Measurements from ENCODE around the gene APP.

APP gene

DNA sequence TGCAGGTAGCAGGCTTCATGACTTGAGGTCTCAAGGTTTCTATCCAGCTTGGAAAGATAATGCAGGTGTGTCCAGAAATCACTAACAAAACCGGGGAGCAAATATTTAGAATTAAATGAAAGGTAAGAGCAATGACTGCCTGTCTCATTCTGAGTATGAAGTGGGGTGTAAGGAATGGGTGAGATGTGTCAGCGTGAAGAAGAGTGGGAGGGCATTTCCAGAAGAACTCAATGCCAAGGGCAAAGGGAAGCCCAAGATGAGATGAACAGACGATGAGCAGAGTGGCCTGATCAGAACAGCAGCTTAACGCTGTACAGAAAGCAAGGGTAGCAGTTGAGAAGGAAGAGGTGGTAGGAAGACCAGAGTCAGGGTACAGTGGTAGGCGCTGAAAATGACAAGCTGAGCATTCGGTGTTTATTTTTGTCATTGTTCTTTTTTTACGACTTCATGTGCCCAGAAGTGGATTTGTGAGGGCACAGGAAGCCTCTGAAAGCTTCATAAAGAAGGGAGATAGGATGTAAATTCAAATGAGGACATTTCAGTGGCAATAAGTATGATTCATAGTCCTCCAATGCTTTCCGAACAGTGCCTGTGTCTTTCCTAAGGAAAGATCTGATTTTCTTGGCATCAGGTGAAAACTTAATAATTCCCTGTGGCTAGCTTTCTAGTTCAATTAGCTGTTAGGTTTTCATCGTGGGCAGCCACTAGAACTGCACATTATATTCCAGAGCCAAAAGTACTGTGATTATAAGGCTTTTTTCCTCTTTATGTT lies 190.5 kb downstream of the APP start:
- DNase-seq (ENCODE audit: low read depth): no peak

DNA sequence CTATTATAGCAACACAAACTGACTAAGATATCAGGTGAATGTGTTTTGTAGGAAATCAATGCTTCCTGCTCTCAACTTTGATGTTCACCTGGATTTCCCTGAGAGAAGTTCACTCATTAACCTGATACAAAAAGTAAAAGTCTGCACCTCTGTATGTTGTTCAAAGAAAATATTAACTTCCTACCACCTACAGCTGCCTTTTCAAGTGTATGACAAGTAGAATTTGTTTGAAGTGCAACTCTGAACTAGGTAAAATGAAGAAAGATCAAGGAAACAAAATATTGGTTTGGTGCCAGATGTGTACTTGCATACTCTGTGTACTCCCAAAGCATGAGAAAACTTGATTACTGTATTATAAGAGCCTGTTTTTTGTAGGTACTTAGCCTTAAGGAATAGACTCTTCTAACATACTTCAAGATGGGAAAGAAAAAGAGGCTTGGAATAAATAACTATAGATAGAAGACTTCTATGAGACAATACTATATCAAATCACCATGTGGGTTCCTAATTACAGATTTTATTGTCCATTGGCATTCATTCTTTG lies 193.4 kb downstream of the APP start:
- DNase-seq (ENCODE audit: low read depth): no peak

DNA sequence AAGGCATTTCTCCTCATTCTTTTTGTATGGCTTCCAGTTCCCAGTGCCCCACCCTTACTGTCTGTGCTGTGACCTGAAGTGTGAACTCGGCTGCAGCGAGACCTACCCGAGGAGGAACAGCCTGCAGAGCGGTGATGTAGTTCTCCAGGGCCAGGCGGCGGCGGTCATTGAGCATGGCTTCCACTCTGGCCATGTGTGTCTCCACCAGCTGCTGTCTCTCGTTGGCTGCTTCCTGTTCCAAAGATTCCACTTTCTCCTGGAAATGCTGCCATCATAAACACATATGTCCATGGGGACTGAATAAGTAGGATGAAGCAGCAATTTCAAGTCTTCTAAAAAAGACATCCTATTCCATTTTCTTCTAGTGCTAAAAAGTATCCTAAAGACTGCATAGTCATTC lies 195.6 kb downstream of the APP start:
- DNase-seq (ENCODE audit: low read depth): no peak

DNA sequence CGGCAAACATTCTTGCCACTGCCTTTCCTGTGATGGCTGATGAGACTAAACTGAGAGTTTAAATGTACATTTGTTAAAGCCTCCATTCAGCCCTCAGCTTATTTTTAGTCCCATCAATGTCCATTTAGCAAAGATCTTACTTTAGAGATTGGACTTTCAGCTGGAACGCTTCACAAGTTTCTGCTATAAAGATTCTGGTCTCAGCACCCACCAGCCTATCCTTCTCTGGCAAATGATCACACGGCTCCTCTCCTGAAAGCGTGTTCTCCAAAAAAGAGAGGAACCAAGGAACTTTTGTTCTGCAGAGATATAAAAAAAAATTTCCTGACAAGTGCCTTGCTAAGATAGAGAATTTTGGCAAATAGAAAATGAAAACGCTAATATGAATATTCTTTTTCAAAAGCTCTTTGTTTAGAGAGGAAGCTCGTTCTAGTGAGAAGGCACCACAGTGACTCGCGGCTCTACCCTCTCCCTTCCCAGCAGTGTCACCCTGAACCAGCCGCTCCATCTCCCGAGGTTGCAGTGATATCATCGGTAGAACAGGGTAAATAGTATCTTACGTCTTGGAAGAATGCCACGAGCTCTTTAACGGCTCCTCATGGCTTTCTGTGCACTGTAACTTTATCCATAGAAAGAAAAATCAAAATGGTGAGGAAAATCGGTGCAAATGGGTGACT lies 200.2 kb downstream of the APP start:
- no peak for DNase-seq (ENCODE audit: low read depth)

DNA sequence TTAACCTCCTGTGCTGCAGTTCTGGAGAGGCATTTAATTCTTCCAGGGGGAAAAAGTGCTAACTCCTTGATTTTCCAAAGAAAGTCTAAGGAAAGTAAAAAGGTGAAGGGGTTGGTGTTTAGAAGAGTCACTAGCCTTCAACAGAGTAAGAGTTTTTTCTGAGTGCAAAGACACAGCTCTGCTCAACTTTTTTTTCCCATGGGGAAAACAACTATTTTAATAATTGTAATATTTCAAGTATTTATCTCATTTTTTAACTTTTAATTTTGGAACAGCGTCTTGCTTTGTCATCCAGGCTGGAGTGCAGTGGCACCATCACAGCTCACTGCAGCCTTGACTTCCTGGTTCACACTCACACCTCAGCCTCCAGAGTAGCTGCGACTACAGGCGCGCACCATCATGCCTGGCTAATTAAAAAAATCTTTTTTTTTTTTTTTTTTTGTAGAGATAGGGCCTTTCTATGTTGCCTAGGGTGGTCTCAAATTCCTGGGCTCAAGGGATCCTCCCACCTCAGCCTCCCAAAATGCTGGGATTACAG lies 202.6 kb downstream of the APP start:
- no peak for DNase-seq (ENCODE audit: low read depth)

DNA sequence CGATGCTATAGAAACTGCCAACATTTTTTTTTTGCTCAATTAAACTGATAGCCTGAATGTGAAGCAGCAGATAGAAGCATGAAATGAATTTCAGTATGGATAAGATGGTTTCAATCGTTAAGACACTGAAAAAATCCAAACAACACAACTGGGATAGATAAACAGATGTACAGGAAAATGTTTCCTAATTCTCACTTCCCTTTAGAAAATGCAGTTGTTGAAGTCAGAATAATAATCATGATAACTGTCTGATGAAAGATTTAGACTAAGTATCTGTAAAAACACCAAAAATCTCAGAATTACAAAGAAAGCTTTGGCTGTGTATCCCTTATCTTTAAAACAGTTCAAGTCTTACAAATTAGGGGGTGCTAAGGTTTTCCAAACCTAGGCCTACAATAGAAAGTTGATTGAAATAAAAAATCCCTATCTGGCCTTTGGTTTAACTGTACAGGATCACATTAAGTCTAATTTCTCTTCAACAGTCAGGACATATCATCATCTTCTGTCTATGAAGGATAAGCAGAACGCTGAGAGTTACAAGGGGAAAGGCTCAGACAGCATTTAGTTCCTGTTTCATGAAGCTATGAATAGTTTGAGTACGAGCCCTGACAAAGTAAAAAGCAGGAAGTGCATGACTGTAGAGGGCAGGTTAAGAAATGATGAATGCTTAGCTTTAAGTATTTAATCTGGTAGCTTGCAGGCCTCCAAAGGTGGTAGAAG lies 203.2 kb downstream of the APP start:
- no peak for DNase-seq (ENCODE audit: low read depth)

DNA sequence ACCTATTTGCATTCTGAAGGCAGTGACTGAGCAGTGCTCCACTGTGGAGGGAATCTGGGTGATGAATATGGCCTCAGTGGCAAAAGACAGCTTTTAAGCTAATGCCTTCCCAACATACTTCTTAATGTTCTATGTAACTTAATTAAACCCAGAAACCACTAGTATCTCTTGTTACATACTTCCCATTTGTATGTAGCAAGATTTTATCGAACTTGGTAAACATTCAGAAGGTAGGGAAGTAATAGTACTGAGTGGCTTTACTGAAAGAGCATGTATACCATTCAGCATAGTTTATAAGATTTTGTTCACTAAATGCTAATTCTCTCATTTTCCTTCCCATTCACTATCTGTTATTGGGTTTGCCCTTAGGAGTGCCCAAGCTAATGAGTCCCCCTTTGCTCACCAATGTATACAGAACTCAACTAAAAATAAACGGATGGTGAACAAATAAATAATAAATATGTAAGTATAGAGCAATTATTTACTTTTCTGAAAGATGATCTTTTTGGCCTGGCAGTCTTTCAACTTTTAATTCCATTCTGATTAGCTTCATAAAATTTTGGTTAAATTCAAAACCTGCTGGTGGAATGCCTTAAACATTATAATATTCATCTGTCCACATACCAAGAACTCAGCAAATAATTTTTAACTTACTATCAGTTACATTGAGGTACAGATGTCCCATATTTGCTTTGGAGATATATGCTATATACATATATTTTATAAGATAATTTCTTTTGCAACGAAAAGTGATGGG lies 204.4 kb downstream of the APP start:
- no peak for DNase-seq (ENCODE audit: low read depth)

DNA sequence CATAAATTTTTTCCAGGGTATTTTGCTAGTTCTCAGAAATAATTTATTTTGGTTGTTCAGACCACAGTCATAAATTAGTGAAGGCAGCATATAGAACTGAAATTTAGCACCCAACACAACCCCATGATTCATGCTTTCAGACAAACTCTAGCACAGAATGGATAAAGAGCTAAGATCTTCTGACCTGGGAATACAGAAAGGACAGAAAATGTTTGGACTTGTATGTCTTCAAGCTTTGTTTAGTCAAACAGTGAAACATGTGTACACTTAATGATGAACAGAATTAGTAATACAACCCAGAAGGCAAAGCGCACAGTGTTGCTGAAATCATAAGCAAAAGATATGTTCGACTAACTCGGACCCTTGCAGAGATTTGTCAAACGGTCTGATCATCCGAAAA lies 205.6 kb downstream of the APP start:
- DNase-seq (ENCODE audit: low read depth): no peak

DNA sequence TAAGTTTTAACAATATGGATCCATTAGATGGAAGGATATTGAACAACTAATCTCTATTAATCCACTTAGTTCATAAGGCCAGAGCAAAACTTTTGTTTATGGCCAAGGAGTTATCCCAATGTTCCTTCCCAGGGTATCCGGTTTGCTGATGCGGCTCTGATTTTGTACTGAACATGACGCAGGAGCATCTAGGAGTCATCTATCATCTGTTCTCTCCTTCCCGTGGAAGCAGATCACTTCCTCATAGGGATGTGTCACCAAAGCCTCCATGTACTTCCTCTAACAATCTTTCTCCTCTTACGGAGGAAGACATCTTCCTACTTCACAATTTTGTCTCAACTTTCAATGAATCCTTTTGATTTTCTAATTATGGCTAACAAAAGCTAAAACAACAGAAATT lies 206.6 kb downstream of the APP start:
- no peak for DNase-seq (ENCODE audit: low read depth)

DNA sequence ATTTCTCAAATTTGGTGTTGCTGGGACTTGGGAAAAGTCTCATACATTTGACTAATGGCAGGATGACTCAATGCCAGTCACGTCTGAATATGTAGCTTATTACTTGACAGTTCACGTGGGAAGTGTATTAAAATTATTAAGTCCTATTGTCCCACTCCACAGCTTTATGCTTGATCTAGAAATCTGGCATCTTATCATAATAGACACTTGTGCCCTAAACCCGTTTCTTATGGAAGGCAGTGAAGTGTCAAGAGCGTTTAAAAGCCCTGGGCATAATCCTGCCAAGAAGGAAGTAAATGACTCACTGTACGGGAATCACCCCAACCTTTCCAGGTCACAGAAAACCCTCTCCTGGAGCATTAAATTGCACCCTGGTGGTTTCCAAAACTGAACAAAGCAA lies 207.4 kb downstream of the APP start:
- DNase-seq (ENCODE audit: low read depth): no peak

DNA sequence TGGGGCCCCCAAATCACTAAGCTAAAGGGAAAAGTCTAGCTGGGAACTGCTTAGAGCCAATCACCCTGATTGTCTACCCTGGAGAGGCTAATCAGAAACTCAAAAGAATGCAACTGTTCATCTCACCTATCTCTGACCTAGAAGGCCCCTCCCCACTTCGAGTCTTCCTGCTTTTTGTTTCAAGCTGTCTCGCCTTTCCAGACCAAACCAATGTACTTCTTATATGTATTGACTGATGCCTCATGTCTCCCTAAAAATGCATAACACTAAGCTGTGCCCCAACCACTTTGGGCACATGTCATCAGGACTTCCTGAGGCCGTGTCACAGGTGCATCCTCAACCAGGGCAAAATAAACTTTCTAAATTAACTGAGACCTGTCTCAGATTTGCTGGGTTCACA lies 209.5 kb downstream of the APP start:
- DNase-seq (ENCODE audit: low read depth): no peak

DNA sequence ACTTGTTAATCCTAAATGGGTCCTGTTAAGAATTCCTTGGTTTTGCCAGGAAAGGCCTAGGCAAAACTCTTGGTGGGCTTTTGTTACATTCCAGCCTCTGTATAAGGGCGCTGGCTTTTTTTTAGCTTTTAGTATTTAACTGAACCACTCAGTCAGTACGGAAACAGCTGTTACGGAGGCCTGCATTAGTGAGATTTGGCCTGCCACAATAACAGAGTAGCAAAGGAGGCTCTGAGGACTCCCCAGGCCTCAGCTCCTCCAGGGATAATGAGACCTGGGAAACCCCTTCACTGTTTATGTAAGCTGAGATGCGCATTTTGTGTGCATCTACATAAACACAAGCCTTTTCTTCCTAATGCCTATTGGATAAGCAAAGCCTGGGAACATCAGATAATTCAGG lies 210.2 kb downstream of the APP start:
- DNase-seq (ENCODE audit: low read depth): no peak

DNA sequence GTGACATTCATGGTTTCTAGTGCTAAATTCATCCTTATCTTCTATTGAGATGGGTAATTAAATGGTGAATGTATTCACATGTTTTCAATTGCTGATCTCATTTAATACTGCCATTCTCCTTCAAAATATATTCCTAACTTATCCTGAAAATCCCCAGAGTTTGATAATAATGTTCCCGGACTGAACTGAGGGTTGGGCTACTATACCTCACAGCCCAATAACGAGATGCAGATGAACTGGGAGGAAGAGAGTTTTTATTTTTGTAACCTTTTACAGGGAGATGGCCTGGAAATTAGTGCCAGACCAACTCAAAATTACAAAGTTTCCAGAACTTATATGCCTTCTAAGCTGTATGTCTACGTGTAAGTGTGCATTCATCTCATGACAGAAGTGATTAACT lies 210.8 kb downstream of the APP start:
- no peak for DNase-seq (ENCODE audit: low read depth)

DNA sequence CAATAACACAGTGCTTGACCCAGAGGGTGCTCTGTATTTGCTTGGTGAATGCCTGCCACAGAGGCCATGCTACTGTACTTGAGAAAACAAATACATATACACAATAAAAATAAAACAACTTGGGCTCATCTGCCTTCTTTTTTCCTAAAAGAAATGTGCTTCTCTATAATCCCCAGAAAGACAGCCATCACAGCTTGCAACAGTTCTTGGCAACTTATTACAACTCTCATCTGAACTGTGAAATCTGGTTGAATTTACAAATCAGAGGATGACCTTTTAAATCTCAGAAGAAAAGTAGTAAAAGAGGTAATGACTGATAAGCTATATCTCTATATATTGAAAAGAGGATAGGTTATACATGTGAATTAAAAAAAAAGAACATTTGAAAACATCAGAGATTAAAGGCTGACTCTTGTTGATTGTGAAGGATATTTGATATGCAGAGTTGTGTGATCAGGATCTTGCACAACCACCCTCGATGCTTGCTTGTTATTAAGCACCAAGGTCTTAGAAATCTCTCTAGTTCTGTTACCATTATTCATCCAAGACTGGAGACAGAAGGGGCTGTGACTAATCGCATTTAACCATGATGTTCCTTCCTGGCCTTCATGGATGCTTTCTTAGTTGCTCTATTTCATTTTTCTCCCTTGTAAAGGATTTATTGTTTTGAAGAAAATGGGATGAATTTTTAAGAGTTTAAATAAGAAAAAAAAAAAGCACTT lies 213.4 kb downstream of the APP start:
- no peak for DNase-seq (ENCODE audit: low read depth)

DNA sequence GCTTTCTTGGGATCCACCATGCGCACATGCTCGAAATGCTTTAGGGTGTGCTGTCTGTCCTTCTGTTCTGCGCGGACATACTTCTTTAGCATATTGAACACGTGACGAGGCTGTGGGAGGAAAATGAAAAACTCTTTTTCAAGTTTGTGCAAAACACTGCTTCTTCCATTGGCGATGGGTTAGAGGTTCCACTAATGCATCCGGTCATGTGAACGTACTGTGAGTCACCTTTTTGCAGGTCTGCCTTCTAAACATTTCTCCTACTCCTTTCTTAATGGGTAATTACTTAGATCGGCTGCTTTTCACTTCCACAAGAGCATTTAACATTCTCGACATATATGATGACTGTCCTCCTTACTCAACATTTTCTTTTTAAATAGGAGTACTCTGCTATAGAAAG lies 214.9 kb downstream of the APP start:
- no peak for DNase-seq (ENCODE audit: low read depth)

DNA sequence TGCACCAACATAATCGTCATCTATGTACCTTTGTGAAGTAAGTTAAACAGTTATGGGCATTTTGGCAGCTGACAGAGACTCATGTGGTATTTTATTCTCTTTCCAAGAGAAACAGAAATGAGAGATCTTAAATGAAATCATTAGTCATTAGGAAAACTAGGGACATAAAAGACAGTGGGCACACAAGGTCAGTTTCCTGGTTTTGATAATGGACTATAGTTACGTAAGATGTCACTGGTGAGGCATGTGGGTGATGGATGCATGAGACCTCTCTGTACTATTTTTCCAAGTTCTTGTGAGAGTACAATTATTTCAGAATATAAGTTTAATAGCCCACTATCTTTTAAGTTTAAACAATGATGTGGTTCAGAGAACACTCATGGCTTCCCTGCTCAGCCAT lies 216.9 kb downstream of the APP start:
- DNase-seq (ENCODE audit: low read depth): no peak

DNA sequence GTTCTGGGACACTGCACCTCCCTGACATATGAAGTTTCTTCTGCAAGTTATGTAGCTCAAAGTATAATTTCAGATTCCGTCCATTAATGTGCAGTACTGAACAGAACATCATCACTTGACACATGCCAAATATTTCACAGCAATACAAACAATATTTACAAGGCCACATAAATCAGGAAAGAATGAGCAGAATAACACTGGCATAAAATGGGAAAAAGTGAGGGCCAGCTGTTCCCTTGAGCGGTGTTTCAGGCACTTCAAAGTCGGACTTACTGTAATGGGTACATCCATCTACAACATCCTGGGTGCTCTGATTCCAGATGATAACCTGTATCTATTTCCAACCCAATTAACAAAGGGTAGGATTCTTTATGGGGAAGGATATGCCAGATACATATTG lies 217.4 kb downstream of the APP start:
- no peak for DNase-seq (ENCODE audit: low read depth)

DNA sequence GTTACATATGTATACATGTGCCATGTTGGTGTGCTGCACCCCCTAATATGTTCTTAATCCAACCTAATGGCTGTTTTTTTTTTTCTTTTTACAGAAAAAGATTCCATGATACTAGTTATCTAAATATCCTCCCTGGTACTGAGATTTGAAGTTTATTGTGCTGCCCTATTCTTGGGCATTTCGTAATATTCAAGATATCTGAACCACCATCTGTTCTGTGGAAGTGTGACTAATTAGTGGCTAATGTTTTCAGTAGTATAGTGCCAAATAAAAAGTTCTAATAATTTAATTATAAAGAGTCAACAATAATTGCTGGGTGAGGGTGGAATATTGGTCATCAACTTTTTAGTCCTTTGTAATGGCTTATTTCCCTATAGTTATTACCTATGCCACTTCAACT lies 218.3 kb downstream of the APP start:
- no peak for DNase-seq (ENCODE audit: low read depth)

DNA sequence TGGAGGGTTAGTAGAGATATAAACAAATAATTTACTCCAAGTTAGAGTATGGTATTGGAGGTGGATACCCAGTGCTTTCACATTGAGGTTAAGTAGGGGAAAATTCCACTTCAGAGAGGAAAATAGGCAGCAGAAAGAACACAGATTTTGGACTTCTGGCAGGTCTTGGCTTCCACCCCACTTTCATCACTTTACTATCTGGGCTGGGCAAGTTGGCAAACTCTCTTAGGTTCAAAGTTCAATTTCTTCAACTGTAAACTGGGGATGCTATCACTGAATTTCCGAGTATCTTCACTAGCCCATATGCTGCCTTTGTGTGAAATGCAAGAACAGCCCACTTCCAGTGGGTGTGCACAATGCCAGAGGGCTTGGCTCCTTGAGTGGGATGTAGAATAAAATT lies 220.9 kb downstream of the APP start:
- no peak for DNase-seq (ENCODE audit: low read depth)

DNA sequence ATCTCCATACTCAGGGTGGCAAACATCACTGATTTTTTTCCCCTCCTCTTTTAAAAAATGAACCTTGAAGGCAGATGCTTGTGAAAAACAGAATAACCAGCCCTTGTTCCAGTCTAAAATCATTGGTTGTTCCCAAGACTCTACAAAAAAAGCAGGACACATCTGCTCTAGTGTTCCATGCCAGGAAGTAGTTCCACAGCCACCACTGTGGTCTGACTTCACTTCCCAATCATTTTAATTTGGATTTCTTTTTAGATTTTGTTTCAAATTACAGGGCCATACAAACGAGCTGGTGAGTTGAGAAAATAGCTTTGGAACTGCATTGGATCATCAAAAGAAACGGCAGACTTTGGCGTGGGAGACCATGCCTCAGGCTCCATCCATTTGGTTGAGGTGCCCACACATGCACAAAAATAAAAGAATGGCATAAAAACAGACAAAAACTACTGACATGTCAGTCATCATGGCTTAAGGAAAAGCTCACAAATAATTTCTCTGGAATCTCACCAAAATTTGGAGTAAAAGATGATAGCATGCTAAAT lies 225.8 kb downstream of the APP start:
- DNase-seq (ENCODE audit: low read depth): no peak

DNA sequence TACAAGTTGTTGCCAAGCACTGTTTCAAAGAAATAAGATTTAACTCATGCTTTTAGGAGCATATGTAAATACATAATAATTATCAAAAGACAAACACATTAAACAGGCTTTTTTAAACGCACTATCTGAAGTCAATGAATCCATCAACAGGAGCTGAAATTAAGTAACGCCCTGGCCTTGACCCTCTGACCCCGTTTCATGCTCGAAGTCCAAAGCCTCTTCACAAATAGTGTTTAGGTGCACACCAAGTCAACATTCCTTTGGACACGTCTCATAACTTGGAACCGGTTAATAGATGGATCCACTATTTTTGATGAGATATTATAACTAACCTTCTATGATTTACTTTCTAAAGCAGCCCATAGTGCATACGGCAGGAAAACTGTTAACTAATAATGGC lies 226.5 kb downstream of the APP start:
- DNase-seq (ENCODE audit: low read depth): no peak
